Measurements from ENCODE around the gene KLHL2. TPM values are rescaled to one million over a fixed set of nuclear protein-coding genes. Genes with fewer than 3 reads are reported as not detected.
A peak's percentile ranks its signal among the peaks of the same experiment; 100 is the strongest.

The KLHL2 gene
- total and polyA plus RNA-seq, 2 of the 13 experiments (the other 11 are each of a cell fraction or from before 2014, with no cell fraction given), result 9.2 to 17.6 TPM

DNA sequence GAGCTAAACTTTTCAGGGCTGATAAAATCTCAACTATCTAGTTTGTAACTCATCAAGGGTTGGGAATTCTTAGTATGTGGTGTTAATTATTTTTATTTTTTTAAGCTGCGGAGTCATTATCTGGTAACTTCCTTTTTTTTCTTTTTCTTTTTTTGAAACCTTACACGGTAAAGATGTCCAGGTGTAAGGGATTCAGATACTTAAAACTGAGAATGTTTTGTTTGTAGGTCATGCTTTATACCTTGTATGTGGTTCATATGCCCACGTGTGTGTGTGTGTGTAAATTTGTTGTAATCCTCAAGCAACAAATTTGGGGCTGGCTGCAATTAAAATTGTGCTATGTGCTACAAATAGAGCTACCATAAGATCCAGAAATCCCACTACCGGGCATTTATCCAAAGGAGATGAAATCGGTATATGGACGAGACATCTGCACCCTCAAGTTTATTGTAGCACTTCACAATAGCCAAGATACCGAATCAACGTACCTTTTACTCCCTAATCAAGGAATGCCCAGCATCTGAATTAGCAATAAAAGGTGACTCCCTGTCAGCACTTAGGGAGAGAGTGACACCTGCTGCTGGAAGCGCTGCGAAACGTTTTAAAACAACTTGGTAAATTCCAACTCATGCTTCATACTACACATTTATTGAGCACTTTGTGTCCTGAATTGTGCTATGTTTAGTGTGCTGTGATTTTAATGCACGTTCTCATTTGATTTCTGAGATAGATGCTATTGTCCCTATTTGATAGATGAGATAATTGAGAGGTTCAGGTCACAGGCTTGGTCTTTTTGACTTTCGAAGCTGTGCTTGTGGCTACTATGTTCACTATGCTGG is 136.2 kb downstream of the KLHL2 start (continued):
- TF ChIP-seq, protein P1, sequence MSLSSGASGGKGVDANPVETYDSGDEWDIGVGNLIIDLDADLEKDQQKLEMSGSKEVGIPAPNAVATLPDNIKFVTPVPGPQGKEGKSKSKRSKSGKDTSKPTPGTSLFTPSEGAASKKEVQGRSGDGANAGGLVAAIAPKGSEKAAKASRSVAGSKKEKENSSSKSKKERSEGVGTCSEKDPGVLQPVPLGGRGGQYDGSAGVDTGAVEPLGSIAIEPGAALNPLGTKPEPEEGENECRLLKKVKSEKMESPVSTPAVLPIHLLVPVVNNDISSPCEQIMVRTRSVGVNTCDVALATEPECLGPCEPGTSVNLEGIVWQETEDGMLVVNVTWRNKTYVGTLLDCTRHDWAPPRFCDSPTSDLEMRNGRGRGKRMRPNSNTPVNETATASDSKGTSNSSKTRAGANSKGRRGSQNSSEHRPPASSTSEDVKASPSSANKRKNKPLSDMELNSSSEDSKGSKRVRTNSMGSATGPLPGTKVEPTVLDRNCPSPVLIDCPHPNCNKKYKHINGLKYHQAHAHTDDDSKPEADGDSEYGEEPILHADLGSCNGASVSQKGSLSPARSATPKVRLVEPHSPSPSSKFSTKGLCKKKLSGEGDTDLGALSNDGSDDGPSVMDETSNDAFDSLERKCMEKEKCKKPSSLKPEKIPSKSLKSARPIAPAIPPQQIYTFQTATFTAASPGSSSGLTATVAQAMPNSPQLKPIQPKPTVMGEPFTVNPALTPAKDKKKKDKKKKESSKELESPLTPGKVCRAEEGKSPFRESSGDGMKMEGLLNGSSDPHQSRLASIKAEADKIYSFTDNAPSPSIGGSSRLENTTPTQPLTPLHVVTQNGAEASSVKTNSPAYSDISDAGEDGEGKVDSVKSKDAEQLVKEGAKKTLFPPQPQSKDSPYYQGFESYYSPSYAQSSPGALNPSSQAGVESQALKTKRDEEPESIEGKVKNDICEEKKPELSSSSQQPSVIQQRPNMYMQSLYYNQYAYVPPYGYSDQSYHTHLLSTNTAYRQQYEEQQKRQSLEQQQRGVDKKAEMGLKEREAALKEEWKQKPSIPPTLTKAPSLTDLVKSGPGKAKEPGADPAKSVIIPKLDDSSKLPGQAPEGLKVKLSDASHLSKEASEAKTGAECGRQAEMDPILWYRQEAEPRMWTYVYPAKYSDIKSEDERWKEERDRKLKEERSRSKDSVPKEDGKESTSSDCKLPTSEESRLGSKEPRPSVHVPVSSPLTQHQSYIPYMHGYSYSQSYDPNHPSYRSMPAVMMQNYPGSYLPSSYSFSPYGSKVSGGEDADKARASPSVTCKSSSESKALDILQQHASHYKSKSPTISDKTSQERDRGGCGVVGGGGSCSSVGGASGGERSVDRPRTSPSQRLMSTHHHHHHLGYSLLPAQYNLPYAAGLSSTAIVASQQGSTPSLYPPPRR (CRISPR knock-in tag; IDR thresholded peaks at IDR 0.05; ENCODE audit: borderline replicate concordance), result no peak
- TF ChIP-seq FOXK1 (CRISPR knock-in tag; IDR thresholded peaks at IDR 0.05; ENCODE audit: borderline replicate concordance, low read depth) (no peak), GTF3A (CRISPR knock-in tag; conservative IDR thresholded peaks at IDR 0.05) (no peak), AGO1 (IDR thresholded peaks at IDR 0.05; ENCODE audit: low read depth, low read length, poor library complexity, severe bottlenecking) (no peak), HMGA1 (CRISPR knock-in tag; conservative IDR thresholded peaks at IDR 0.05) (no peak), AGO2 (optimal IDR thresholded peaks at IDR 0.05; ENCODE audit: low read depth, low read length) (peak; percentile 43), ZFP41 (CRISPR knock-in tag; IDR thresholded peaks at IDR 0.05; ENCODE audit: borderline replicate concordance) (no peak), REPIN1 (CRISPR knock-in tag; IDR thresholded peaks at IDR 0.05; ENCODE audit: borderline replicate concordance, low read depth) (peak; percentile 61; the same call in 1 of the 2 replicates), ATM (IDR thresholded peaks at IDR 0.05; ENCODE audit: borderline replicate concordance) (no peak), ZSCAN21 (CRISPR knock-in tag; IDR thresholded peaks at IDR 0.05; ENCODE audit: borderline replicate concordance) (0 out of 2 replicates have a peak, but pooled peaks have one; percentile 68), SOX5 (CRISPR knock-in tag; IDR thresholded peaks at IDR 0.05; ENCODE audit: borderline replicate concordance) (no peak; the same call in 1 of the 2 replicates), HDAC6 (IDR thresholded peaks at IDR 0.05; ENCODE audit: low read depth, low read length) (no peak), ZNF264 (CRISPR knock-in tag; IDR thresholded peaks at IDR 0.05) (0 out of 2 replicates have a peak, but pooled peaks have one; percentile 25), ZFP62 (CRISPR knock-in tag; IDR thresholded peaks at IDR 0.05) (no peak), ZFX (CRISPR knock-in tag; IDR thresholded peaks at IDR 0.05; ENCODE audit: low read depth) (no peak), ZNF788 (CRISPR knock-in tag; IDR thresholded peaks at IDR 0.05; ENCODE audit: borderline replicate concordance) (no peak)
- TF ChIP-seq, protein P2, sequence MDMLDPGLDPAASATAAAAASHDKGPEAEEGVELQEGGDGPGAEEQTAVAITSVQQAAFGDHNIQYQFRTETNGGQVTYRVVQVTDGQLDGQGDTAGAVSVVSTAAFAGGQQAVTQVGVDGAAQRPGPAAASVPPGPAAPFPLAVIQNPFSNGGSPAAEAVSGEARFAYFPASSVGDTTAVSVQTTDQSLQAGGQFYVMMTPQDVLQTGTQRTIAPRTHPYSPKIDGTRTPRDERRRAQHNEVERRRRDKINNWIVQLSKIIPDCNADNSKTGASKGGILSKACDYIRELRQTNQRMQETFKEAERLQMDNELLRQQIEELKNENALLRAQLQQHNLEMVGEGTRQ (IDR thresholded peaks at IDR 0.05; ENCODE audit: low read depth, low read length), result no peak
- TF ChIP-seq, protein P2 (CRISPR knock-in tag; IDR thresholded peaks at IDR 0.05; ENCODE audit: borderline replicate concordance), result no peak
- TF ChIP-seq, protein P3, sequence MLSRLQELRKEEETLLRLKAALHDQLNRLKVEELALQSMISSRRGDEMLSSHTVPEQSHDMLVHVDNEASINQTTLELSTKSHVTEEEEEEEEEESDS (CRISPR knock-in tag; IDR thresholded peaks at IDR 0.05; ENCODE audit: borderline replicate concordance), result no peak
- TF ChIP-seq, protein P4, sequence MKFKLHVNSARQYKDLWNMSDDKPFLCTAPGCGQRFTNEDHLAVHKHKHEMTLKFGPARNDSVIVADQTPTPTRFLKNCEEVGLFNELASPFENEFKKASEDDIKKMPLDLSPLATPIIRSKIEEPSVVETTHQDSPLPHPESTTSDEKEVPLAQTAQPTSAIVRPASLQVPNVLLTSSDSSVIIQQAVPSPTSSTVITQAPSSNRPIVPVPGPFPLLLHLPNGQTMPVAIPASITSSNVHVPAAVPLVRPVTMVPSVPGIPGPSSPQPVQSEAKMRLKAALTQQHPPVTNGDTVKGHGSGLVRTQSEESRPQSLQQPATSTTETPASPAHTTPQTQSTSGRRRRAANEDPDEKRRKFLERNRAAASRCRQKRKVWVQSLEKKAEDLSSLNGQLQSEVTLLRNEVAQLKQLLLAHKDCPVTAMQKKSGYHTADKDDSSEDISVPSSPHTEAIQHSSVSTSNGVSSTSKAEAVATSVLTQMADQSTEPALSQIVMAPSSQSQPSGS (CRISPR knock-in tag; IDR thresholded peaks at IDR 0.05), result 0 out of 2 replicates have a peak, but pooled peaks have one; percentile 13
